Measurements from ENCODE around the gene YOD1. TPM values are rescaled to one million over a fixed set of nuclear protein-coding genes. Genes with fewer than 3 reads are reported as not detected.
"Not testable (repeated sequence)": the region's sequence is repeated elsewhere in the genome, so short reads cannot be mapped to it uniquely, and the experiment has no call there.

The YOD1 gene
- total RNA-seq, 6 donors from 2014 or later: 6.0 to 24.4 (median 9.4) TPM

DNA sequence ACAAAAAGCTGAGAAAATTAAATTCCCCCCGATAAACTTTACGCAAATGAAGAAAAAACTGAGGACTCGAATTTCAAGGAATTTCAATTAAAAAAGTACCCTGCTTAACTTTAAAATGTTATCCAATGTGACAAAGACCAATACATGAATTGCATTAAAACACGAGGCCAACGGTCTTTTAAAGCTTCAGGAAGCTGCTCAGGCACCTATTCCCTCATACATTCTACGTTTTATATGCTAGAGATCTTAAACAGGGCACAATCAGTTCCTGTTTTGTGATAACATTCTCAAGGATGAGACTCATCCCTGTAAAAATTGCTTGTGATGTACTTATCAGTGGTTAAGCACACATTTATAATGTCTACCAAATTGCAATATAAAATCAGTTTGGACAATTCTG, 3.0 kb downstream of the YOD1 start:
- Histone ChIP-seq H3K27ac (no peak overlapping the region), H3K27me3 (no peaks in the 10 kb centered on the region), H3K36me3 (peaks cover 0 to 21% (median 7%) of the 10 kb centered on the region in 4 donors), H3K9me3 (no peaks in the 10 kb centered on the region), H3K4me1 (peaks cover 31 to 58% (median 45%) of the 10 kb centered on the region in 4 donors), H3K4me3 (no peak overlapping the region)
- 79 to 89% methylated on average over 6 of the region's 6 CpGs for WGBS, 2 donors
- TF ChIP-seq POLR2A (IDR thresholded peaks at IDR 0.05): no peak
- no peak for TF ChIP-seq POLR2AphosphoS5 (IDR thresholded peaks at IDR 0.05)
- TF ChIP-seq, protein P1, sequence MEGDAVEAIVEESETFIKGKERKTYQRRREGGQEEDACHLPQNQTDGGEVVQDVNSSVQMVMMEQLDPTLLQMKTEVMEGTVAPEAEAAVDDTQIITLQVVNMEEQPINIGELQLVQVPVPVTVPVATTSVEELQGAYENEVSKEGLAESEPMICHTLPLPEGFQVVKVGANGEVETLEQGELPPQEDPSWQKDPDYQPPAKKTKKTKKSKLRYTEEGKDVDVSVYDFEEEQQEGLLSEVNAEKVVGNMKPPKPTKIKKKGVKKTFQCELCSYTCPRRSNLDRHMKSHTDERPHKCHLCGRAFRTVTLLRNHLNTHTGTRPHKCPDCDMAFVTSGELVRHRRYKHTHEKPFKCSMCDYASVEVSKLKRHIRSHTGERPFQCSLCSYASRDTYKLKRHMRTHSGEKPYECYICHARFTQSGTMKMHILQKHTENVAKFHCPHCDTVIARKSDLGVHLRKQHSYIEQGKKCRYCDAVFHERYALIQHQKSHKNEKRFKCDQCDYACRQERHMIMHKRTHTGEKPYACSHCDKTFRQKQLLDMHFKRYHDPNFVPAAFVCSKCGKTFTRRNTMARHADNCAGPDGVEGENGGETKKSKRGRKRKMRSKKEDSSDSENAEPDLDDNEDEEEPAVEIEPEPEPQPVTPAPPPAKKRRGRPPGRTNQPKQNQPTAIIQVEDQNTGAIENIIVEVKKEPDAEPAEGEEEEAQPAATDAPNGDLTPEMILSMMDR (IDR thresholded peaks at IDR 0.05): no peak
- no peak for TF ChIP-seq EP300 (IDR thresholded peaks at IDR 0.05)
- ATAC-seq (ENCODE audit: low FRiP score in 2 of 2) (no peak), DNase-seq (no peak)

DNA sequence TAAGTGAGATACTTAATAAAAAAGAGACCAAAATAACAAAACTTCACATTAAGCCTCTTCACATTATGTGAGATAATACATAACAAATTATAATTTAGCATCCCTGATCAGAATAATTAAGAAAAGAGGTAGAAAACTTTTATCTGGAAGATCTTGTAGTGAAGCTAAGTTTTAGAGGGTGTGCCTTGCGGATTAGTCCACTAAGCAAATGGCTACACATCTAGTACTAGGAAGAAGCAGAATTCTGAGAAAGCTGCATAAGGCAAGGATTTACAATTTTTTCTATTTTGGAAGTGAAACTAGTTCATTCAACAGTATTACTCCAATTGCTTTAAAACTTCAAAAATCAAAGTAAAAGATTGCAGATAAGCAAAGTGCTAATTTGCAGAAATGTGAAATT, 3.5 kb downstream of the YOD1 start:
- Histone ChIP-seq H3K4me3 (no peak overlapping the region), H3K27ac (no peak overlapping the region), H3K9me3 (no peaks in the 10 kb centered on the region), H3K4me1 (peaks cover 31 to 56% (median 44%) of the 10 kb centered on the region in 4 donors), H3K27me3 (no peaks in the 10 kb centered on the region), H3K36me3 (peaks cover 0 to 21% (median 7%) of the 10 kb centered on the region in 4 donors)
- WGBS, 2 donors: 86 to 88% methylated on average over 1 of the region's 1 CpG
- ATAC-seq (ENCODE audit: low FRiP score in 2 of 2) (no peak), DNase-seq (no peak)
- no peak for TF ChIP-seq EP300 (IDR thresholded peaks at IDR 0.05)
- TF ChIP-seq POLR2AphosphoS5 (IDR thresholded peaks at IDR 0.05): no peak
- TF ChIP-seq, protein P1 (IDR thresholded peaks at IDR 0.05): no peak
- no peak for TF ChIP-seq POLR2A (IDR thresholded peaks at IDR 0.05)

DNA sequence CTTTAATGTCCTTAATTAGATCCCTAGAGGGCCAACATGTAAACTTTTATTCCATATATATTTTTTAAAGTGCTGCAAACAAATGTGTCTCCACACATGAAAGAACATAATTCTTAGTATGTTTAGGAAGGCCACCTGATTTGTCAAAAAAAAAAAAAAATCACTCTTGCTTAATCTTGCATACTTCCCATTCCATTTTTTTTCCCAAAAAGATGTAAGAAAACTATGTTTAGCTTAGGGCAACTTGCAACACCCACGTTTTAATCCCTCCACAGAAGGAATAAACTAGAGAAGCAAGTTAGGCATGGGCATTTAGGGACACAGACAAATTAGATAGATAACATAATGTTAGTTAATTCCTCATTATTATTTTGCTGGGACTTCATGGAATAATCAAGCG, 5.6 kb downstream of the YOD1 start:
- DNase-seq: no peak

DNA sequence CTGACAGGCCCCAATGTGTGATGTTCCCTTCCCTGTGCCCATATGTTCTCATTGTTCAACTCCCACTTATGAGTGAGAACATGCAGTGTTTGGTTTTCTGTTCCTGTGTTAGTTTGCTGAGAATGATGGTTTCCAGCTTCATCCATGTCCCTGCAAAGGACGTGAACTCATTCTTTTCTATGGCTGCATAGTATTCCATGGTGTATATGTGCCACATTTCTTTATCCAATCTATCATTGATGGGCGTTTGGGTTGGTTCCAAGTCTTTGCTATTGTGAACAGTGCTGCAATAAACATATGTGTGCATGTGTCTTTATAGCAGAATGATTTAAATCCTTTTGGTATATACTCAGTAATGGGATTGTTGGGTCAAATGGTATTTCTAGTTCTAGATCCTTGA, 9.6 kb downstream of the YOD1 start:
- not testable (repeated sequence) for H3K27ac ChIP-seq; DNase-seq; H3K9me3 ChIP-seq; H3K36me3 ChIP-seq; ATAC-seq (ENCODE audit: low FRiP score in 2 of 2); H3K27me3 ChIP-seq; H3K4me3 ChIP-seq
- H3K4me1 ChIP-seq: peaks cover 8 to 16% (median 14%) of the 10 kb centered on the region in 4 donors
- 88 to 94% methylated on average over 2 of the region's 2 CpGs for WGBS, 2 donors

More for the DNA sequence above, 5.6 kb downstream of the YOD1 start:
- 50 to 75% methylated on average over 2 of the region's 2 CpGs for WGBS, 2 donors
- Histone ChIP-seq H3K27me3 (no peaks in the 10 kb centered on the region), H3K9me3 (no peaks in the 10 kb centered on the region), H3K27ac (no peak overlapping the region), H3K4me3 (no peak overlapping the region), H3K4me1 (peaks cover 21 to 41% (median 31%) of the 10 kb centered on the region in 4 donors), H3K36me3 (peaks cover 0 to 21% (median 7%) of the 10 kb centered on the region in 4 donors)
- no peak for TF ChIP-seq POLR2AphosphoS5 (IDR thresholded peaks at IDR 0.05)
- no peak for ATAC-seq (ENCODE audit: low FRiP score in 2 of 2)

DNA sequence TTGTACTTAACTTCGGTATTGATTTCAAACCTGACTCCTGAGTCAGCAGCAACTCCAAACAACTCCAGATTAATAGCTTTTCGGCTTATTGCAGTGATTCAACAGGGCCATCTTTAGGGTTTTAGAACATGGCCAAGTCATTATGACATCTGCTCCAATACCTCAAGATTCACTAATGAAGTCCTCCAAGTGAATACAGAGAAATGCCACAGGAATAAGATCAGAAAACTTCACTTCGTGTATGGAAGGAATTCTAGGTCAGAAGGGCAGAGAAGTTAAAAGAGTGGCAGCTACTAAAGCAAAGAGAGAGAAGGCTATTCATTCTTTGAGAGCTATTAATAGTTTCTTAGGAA, 10.9 kb downstream of the YOD1 start:
- WGBS, 2 donors: 59 to 70% methylated on average over 3 of the region's 3 CpGs
- ATAC-seq (ENCODE audit: low FRiP score in 2 of 2): no peak
- H3K4me3 ChIP-seq: no peak overlapping the region
- no peak for DNase-seq
- no peak for TF ChIP-seq POLR2AphosphoS5 (IDR thresholded peaks at IDR 0.05)
- TF ChIP-seq POLR2A (IDR thresholded peaks at IDR 0.05): no peak
- no peak for TF ChIP-seq EP300 (IDR thresholded peaks at IDR 0.05)
- TF ChIP-seq, protein P1 (IDR thresholded peaks at IDR 0.05): no peak
- H3K36me3 ChIP-seq: no peaks in the 10 kb centered on the region
- H3K27ac ChIP-seq: no peak overlapping the region
- H3K27me3 ChIP-seq: no peaks in the 10 kb centered on the region
- H3K4me1 ChIP-seq: peaks cover 0 to 7% (median 2%) of the 10 kb centered on the region in 4 donors
- no peaks in the 10 kb centered on the region for H3K9me3 ChIP-seq

DNA sequence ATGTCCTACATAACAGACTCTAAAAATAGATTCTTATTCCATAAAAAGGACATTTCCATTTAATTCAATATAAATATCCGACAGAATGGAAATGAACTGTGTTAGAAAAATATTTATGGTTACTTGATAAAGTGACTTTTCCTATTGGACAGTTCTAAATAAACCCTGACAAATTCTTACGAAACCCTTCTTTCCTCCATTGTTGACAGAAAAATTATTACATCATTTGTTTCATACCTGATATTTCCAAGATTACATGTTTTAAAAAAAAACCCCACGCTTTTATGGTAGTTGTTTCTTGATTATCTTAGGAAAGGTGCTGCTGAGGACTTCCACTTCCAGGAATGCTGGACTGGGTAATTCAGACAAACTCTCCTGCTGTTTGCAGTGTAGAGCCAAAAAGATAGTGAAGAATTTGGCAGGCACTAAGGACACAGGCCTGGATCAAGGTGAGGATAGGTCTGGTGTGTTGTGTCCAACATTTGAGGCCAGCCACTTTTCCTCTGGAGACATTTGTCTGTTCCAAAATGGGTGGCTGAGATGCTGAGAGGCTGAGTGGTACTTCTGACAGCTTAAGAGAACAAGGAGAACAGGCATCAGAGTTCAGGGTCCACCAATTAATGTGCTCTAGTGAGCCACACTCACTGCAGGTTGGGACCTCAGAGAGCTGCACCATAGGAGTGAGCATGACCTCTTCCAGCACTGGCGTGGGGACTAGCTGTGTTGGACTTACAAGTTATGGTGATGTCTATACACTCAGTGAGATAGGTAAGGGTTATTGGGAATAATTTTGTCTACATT, 11.4 kb downstream of the YOD1 start:
- H3K36me3 ChIP-seq: no peaks in the 10 kb centered on the region
- DNase-seq (no peak), ATAC-seq (ENCODE audit: low FRiP score in 2 of 2) (no peak)
- 68 to 74% methylated on average over 4 of the region's 4 CpGs for WGBS, 2 donors
- H3K27ac ChIP-seq: no peak overlapping the region
- TF ChIP-seq POLR2A (IDR thresholded peaks at IDR 0.05): no peak
- TF ChIP-seq EP300 (IDR thresholded peaks at IDR 0.05): no peak
- TF ChIP-seq, protein P1 (IDR thresholded peaks at IDR 0.05): no peak
- no peak for TF ChIP-seq POLR2AphosphoS5 (IDR thresholded peaks at IDR 0.05)
- H3K9me3 ChIP-seq: no peaks in the 10 kb centered on the region
- H3K4me1 ChIP-seq: peaks cover 0 to 7% (median 0%) of the 10 kb centered on the region in 4 donors
- H3K4me3 ChIP-seq: no peak overlapping the region
- H3K27me3 ChIP-seq: no peaks in the 10 kb centered on the region

Data from upper lobe of left lung (tissue), 6 donors.